22Rv1 (cell line): Measurements from ENCODE around the gene FLYWCH1.

Source experiments
- CTCF ChIP-seq: fragments of 450-650 bp; IDR thresholded peaks from 2 replicates; pipeline ENCODE4 v1.5.1; 2017; ENCODE audit warnings: mild to moderate bottlenecking
- ZFX ChIP-seq: fragments of 450-650 bp; IDR thresholded peaks from 2 replicates; pipeline ENCODE4 v1.6.1; 2017; ENCODE audit warnings: antibody characterized with exemption, borderline replicate concordance

- TF ChIP-seq CTCF (no peak), ZFX (no peak)
Observed at GRCh38 chr16:2971985-2972784, 60.5 kb downstream of the FLYWCH1 start.
